Progenitor cell of endocrine pancreas (in vitro differentiated cells): ENCODE results near the gene ADGRA1. TPM values are rescaled to one million over a fixed set of nuclear protein-coding genes. Genes with fewer than 3 reads are reported as not detected.

ENCODE experiments used
- DNase-seq: peaks from one replicate; pipeline ENCODE4 v3.0.0; 2021; ENCODE audit warnings: low spot score; ENCODE audit not compliant: unreplicated experiment
- H3K27ac Mint-ChIP-seq: 2 replicates; pipeline ENCODE4 v1.8.0; 2021; ENCODE audit warnings: mild to moderate bottlenecking, moderate library complexity, mixed read lengths
- H3K27me3 Mint-ChIP-seq: 2 replicates; pipeline ENCODE4 v1.8.0; 2021; ENCODE audit warnings: mixed read lengths
- H3K36me3 Mint-ChIP-seq: 2 replicates; pipeline ENCODE4 v1.8.0; 2022; ENCODE audit warnings: mixed read lengths; ENCODE audit not compliant: insufficient read depth
- H3K4me1 Mint-ChIP-seq: 2 replicates; pipeline ENCODE4 v1.8.0; 2021; ENCODE audit warnings: low read depth, mixed read lengths
- H3K4me3 Mint-ChIP-seq: 2 replicates; pipeline ENCODE4 v1.8.0; 2021; ENCODE audit warnings: low read depth, mild to moderate bottlenecking, moderate library complexity, mixed read lengths
- H3K9me3 Mint-ChIP-seq: 2 replicates; pipeline ENCODE4 v1.8.0; 2021; ENCODE audit warnings: low read depth, mixed read lengths
- total RNA-seq: library from RNA; stranded (reverse); gene quantifications from 2 replicates; pipeline ENCODE4 v1.2.1, GENCODE V29; 2021
- TF ChIP-seq, protein P1 (sequence below): fragments of 200-600 bp; sonication (generic); IDR thresholded peaks from one replicate; pipeline ENCODE4 v1.5.0; 2021; ENCODE audit warnings: antibody characterized with exemption, mild to moderate bottlenecking; ENCODE audit not compliant: unreplicated experiment

ADGRA1 gene
- total RNA-seq, 1 donor from 2014 or later, result 1.2 TPM

- Mint-ChIP-seq H3K9me3 (peaks cover 9% of the 10 kb centered on the region), H3K36me3 (peaks cover 5% of the 10 kb centered on the region), H3K4me3 (no peak overlapping the region), H3K4me1 (no peaks in the 10 kb centered on the region), H3K27me3 (no peaks in the 10 kb centered on the region), H3K27ac (no peak overlapping the region)
- TF ChIP-seq, protein P1, sequence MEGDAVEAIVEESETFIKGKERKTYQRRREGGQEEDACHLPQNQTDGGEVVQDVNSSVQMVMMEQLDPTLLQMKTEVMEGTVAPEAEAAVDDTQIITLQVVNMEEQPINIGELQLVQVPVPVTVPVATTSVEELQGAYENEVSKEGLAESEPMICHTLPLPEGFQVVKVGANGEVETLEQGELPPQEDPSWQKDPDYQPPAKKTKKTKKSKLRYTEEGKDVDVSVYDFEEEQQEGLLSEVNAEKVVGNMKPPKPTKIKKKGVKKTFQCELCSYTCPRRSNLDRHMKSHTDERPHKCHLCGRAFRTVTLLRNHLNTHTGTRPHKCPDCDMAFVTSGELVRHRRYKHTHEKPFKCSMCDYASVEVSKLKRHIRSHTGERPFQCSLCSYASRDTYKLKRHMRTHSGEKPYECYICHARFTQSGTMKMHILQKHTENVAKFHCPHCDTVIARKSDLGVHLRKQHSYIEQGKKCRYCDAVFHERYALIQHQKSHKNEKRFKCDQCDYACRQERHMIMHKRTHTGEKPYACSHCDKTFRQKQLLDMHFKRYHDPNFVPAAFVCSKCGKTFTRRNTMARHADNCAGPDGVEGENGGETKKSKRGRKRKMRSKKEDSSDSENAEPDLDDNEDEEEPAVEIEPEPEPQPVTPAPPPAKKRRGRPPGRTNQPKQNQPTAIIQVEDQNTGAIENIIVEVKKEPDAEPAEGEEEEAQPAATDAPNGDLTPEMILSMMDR, result no peak
- DNase-seq, result no peak
Observed at GRCh38 chr10:133180965-133181639, 93.4 kb downstream of the ADGRA1 start.

Other genes starting within 250 kb of the ADGRA1 start
- 12.5 and 15.4 TPM in 2 replicates for gene CFAP46, start 145.4 kb upstream of the ADGRA1 start, total RNA-seq
- gene KNDC1, start 72.3 kb downstream of the ADGRA1 start, total RNA-seq, result 11.0 and 14.2 TPM in 2 replicates
- gene UTF1, start 142.3 kb downstream of the ADGRA1 start, total RNA-seq, result not detected in 2 replicates
- 1.2 TPM in 2 replicates for gene VENTX, start 149.9 kb downstream of the ADGRA1 start, total RNA-seq
- gene ADAM8, start 188.9 kb downstream of the ADGRA1 start, total RNA-seq, result 13.7 and 16.3 TPM in 2 replicates
- 63.2 and 77.0 TPM in 2 replicates for gene TUBGCP2, start 220.9 kb downstream of the ADGRA1 start, total RNA-seq
- gene ZNF511, start 221.0 kb downstream of the ADGRA1 start, total RNA-seq, result 54.2 and 56.8 TPM in 2 replicates
- gene CALY, start 249.0 kb downstream of the ADGRA1 start, total RNA-seq, result 2.3 and 2.5 TPM in 2 replicates